ENCODE data around the gene JPH3. TPM values are rescaled to one million over a fixed set of nuclear protein-coding genes. Genes with fewer than 3 reads are reported as not detected.

The JPH3 gene
- polyA plus RNA-seq, 1 donor from 2014 or later: 22.2 TPM

DNA sequence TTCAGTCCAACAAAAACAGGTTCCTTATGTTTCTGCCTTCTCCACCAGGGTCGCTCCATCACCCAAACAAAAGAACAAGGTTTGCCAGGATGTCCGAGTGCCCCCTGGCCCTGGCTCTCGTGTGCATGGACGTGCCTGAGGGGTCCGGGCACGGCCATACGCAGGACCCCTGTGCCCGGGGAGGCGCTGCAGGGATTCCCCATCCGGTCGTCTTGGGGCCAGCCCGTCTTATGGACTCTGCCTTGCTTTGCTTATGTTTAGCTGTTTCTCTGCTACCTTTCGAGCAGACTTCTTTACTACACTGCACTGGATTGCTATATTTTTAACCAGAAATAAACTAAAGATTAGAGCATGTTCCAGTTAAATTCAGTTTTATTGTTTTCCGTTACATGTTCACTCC is 95.5 kb downstream of the JPH3 start:
- Histone ChIP-seq H3K79me2 (replicated peaks; ENCODE audit: insufficient read depth, low read length) (no peaks in the 10 kb centered on the region), H3F3A (ENCODE audit: insufficient read depth, low read length, poor library complexity, severe bottlenecking) (no peaks in the 10 kb centered on the region), H3K27ac (ENCODE audit: low read length) (no peak overlapping the region), H3K36me3 (ENCODE audit: insufficient read depth, low read length) (no peaks in the 10 kb centered on the region), H3K4me2 (ENCODE audit: low read length) (no peak overlapping the region), H3K9me3 (ENCODE audit: low read length) (no peaks in the 10 kb centered on the region), H3K27me3 (ENCODE audit: insufficient read depth, low read depth, low read length) (no peaks in the 10 kb centered on the region), H4K20me1 (ENCODE audit: insufficient read depth) (no peaks in the 10 kb centered on the region), H2AFZ (ENCODE audit: low read depth, low read length) (no peak overlapping the region), H3K9ac (ENCODE audit: low read length) (no peak overlapping the region), H3K4me3 (ENCODE audit: low read length) (no peak overlapping the region), H3K9me2 (ENCODE audit: insufficient read depth, low read length) (no peaks in the 10 kb centered on the region)
- TF ChIP-seq CTCF (IDR thresholded peaks at IDR 0.05; ENCODE audit: poor library complexity, severe bottlenecking) (no peak), SMC3 (conservative IDR thresholded peaks at IDR 0.05; ENCODE audit: poor library complexity) (no peak), MXI1 (conservative IDR thresholded peaks at IDR 0.05; ENCODE audit: poor library complexity, severe bottlenecking) (no peak), TAF1 (IDR thresholded peaks at IDR 0.05; ENCODE audit: low read depth) (no peak), EZH2 (IDR thresholded peaks at IDR 0.05; ENCODE audit: borderline replicate concordance, insufficient read depth, low read length, poor library complexity, severe bottlenecking) (no peak), EP300 (conservative IDR thresholded peaks at IDR 0.05; ENCODE audit: poor library complexity, severe bottlenecking) (no peak), POLR2AphosphoS5 (IDR thresholded peaks at IDR 0.05) (no peak), RAD21 (conservative IDR thresholded peaks at IDR 0.05) (no peak)
- TF ChIP-seq, protein P1, sequence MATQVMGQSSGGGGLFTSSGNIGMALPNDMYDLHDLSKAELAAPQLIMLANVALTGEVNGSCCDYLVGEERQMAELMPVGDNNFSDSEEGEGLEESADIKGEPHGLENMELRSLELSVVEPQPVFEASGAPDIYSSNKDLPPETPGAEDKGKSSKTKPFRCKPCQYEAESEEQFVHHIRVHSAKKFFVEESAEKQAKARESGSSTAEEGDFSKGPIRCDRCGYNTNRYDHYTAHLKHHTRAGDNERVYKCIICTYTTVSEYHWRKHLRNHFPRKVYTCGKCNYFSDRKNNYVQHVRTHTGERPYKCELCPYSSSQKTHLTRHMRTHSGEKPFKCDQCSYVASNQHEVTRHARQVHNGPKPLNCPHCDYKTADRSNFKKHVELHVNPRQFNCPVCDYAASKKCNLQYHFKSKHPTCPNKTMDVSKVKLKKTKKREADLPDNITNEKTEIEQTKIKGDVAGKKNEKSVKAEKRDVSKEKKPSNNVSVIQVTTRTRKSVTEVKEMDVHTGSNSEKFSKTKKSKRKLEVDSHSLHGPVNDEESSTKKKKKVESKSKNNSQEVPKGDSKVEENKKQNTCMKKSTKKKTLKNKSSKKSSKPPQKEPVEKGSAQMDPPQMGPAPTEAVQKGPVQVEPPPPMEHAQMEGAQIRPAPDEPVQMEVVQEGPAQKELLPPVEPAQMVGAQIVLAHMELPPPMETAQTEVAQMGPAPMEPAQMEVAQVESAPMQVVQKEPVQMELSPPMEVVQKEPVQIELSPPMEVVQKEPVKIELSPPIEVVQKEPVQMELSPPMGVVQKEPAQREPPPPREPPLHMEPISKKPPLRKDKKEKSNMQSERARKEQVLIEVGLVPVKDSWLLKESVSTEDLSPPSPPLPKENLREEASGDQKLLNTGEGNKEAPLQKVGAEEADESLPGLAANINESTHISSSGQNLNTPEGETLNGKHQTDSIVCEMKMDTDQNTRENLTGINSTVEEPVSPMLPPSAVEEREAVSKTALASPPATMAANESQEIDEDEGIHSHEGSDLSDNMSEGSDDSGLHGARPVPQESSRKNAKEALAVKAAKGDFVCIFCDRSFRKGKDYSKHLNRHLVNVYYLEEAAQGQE (IDR thresholded peaks at IDR 0.05; ENCODE audit: borderline replicate concordance): no peak

GRCh38 chr16:87698241-87698640 is 95.9 kb downstream of the JPH3 start:
- H4K20me1 ChIP-seq (ENCODE audit: insufficient read depth): no peaks in the 10 kb centered on the region
- no peaks in the 10 kb centered on the region for H3K36me3 ChIP-seq (ENCODE audit: insufficient read depth, low read length)
- no peak overlapping the region for H3K27ac ChIP-seq (ENCODE audit: low read length)
- no peaks in the 10 kb centered on the region for H3K27me3 ChIP-seq (ENCODE audit: insufficient read depth, low read depth, low read length)
- H3K4me3 ChIP-seq (ENCODE audit: low read length): no peak overlapping the region
- no peak overlapping the region for H3K4me2 ChIP-seq (ENCODE audit: low read length)
- H3K9ac ChIP-seq (ENCODE audit: low read length): no peak overlapping the region
- no peaks in the 10 kb centered on the region for H3F3A ChIP-seq (ENCODE audit: insufficient read depth, low read length, poor library complexity, severe bottlenecking)
- no peak overlapping the region for H2AFZ ChIP-seq (ENCODE audit: low read depth, low read length)
- no peaks in the 10 kb centered on the region for H3K79me2 ChIP-seq (replicated peaks; ENCODE audit: insufficient read depth, low read length)
- TF ChIP-seq EP300 (conservative IDR thresholded peaks at IDR 0.05; ENCODE audit: poor library complexity, severe bottlenecking) (no peak), TAF1 (IDR thresholded peaks at IDR 0.05; ENCODE audit: low read depth) (no peak), CTCF (IDR thresholded peaks at IDR 0.05; ENCODE audit: poor library complexity, severe bottlenecking) (no peak), SMC3 (conservative IDR thresholded peaks at IDR 0.05; ENCODE audit: poor library complexity) (no peak), RAD21 (conservative IDR thresholded peaks at IDR 0.05) (no peak)
- H3K9me3 ChIP-seq (ENCODE audit: low read length): no peaks in the 10 kb centered on the region
- no peaks in the 10 kb centered on the region for H3K9me2 ChIP-seq (ENCODE audit: insufficient read depth, low read length)
